NCI-H128 (cell line): ENCODE measurements around the gene SOX4.
A peak's percentile ranks its signal among the peaks of the same experiment; 100 is the strongest.
"Not testable (repeated sequence)": the region's sequence is repeated elsewhere in the genome, so short reads cannot be mapped to it uniquely, and the experiment has no call there.

Experiments used
- DNase-seq: peaks from one replicate; lab custom pipeline; 2025; ENCODE audit not compliant: unreplicated experiment; lab: John Stamatoyannopoulos, UW

Gene SOX4

GRCh38 chr6:21593412-21593926 lies at the start of gene SOX4:
Gene SOX4, plus strand, starts transcription at chr6:21593751. Its CDS starts 784 bp downstream, at chr6:21594535.
- peak; percentile 96 for DNase-seq

GRCh38 chr6:21552286-21552685 lies 41.3 kb upstream of the SOX4 start:
- not testable (repeated sequence) for DNase-seq

DNA sequence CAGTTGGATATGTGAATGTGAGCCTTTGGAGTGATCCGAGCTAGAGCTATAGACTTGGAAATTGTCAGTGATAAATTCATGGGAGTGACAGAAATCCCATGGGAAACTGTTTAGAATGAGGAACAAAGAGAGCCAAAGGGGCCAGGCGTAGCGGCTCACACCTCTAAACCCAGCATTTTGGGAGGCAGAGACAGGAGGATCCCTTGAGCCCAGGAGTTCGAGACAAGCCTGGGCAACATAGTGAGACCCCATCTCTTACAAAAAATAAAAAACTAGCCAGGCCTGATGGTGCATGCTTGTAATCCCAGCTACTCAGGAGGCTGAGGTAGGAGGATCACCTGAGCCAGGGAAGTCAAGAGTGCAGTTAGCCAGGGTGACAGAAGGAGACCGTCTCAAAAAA lies 39.3 kb upstream of the SOX4 start:
- DNase-seq: no peak

- DNase-seq: no peak
Measured at GRCh38 chr6:21555197-21555596, 38.4 kb upstream of the SOX4 start.

DNA sequence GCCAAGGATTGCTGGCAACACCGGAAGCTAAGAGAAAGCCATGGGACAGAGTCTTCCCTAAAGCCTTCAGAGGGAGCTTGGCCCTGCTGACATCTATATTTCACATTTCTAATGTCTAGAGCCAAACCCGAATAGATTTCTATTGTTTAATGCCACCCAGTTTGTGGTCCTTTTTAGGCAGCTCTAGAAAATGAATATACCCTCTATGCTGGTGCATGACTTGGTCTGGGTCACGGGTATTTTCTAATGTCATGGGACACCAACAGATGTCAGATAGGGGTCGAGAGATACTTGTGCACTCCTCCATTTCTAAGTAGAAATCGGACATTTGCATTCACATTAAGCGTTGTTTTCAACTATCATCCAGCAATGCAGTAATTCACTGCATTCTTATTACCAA lies 37.0 kb upstream of the SOX4 start:
- DNase-seq: no peak

GRCh38 chr6:21556968-21557721 lies 36.4 kb upstream of the SOX4 start:
- DNase-seq: no peak

DNA sequence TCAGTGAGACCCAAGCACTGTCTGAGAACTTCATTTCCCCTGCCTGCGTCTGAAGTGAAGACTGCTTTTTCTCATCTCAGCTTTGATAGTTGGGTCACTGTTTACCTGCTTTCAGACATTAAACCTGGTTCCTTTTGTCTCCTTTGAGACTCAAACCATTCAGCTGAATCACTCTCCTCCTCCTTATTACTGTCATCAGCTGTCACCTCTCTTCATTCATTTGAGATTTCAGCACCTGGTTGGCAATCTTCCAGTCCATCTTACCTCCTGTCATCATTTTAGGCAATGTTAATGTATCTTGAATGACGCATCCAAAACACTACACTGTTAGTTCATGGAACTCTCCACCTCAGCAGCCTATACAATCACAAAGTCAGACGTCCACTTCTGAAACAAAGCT lies 34.3 kb upstream of the SOX4 start:
- DNase-seq: no peak

GRCh38 chr6:21560249-21560648 lies 33.3 kb upstream of the SOX4 start:
- DNase-seq: no peak

DNA sequence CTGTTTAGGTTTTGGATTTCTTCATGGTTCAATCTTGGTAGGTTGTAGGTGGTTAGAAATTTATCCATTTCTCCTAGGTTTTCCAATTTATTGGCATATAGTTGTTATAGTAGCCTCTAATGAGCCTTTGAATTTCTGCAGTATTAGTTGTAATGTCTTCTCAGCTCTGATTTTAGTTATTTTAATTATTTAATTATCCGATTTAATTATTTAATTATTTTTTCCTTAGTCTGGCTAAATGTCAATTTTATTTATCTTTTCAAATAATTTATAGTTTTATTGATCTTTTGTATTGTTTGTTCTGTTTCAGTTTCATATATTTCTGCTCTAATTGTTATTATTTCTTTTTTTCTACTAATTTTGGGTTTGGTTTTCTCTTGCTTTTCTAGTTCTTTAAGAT lies 28.1 kb upstream of the SOX4 start:
- DNase-seq: no peak

GRCh38 chr6:21578523-21578922 lies 15.0 kb upstream of the SOX4 start:
- no peak for DNase-seq

- no peak for DNase-seq
Measured at GRCh38 chr6:21582651-21583050, 10.9 kb upstream of the SOX4 start.

DNA sequence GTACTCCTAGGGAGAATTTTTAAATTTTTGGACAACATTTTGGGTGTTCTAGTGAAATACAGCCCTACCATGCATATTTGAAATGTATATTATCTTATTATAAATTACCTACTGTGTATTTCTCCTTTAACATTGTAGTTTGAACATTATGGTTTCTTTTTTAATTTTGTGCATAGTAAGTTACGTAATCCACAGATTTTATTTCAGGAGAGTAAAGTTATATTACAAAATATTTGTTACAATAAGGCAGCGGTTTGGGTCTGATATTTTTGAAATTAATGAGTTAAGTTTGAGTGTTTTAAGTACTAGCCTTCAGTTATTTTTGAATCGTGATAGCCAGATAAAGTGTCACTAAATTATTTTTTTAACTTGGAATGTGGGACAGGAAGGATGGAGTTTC lies 7.3 kb upstream of the SOX4 start:
- DNase-seq: no peak

GRCh38 chr6:21586740-21587178 lies 6.8 kb upstream of the SOX4 start:
- peak; percentile 78 for DNase-seq

- DNase-seq: peak; percentile 84
Measured at GRCh38 chr6:21587179-21587960, 6.2 kb upstream of the SOX4 start.

- DNase-seq: peak; percentile 88
Measured at GRCh38 chr6:21587961-21588480, 5.5 kb upstream of the SOX4 start.

GRCh38 chr6:21588481-21589351 lies 4.8 kb upstream of the SOX4 start:
- DNase-seq: peak; percentile 91

- peak; percentile 89 for DNase-seq
Measured at GRCh38 chr6:21589352-21590345, 3.9 kb upstream of the SOX4 start.

DNA sequence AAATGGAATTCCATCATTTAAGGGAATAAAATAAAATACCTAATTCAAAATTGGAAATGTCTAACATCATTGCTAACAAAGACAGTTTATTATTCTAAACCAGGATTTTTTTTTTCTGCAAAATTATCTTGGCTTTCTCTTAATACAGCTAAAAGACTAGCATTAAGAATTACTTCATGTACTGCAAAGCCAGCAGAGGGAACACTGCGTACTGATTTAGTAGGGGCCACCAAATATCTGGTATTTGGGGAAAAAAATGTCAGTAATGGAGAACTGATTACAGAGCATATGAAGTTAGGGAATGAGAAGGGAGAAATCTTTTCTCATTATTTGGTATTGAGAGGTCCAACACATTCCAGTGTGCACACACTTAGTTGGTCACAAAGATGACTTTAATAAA lies 3.2 kb upstream of the SOX4 start:
- DNase-seq: no peak

DNA sequence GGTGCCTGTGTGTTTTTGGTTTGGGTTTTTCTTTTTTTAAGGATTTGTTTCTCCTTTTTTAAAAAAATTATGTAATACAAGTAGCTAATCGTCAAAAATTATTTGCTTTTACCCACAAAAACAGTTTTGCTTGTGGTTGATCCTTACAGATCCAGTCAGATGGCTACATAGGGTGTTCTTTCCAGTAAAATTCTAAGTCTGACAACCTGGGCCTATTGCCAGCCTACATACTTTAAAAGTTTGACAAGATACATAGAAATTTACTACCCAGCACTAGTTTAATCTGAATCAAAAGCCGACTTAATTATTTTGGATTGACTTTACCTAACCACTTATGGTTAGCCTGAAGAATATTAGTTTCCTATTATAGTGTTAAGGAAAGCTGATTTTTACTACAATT lies 2.1 kb upstream of the SOX4 start:
- no peak for DNase-seq

DNA sequence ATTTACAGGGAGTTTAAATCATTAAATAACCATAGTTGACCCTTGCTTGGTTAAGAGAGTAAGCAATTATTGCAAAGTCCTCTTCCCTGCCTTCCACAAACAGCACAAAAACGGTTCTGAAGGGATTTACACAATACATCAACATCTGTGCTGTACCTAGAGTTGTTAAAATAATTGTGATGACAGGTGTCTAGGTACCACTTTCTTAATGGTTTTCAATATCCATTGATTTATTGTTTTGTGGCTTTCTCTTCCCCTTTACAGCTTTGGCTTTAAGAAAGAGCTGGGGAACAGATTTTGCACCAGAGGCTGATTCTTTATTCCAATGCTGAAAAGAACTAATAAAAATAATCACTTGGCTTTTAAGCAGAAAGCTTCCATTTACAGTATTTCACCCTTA lies 598 bp upstream of the SOX4 start:
- no peak for DNase-seq
